GM21717 (cell line): ENCODE data around the gene WASF2.
"Not testable (repeated sequence)": the region's sequence is repeated elsewhere in the genome, so short reads cannot be mapped to it uniquely, and the experiment has no call there.

Experiments used
- ATAC-seq: cut with Tn5 transposase; IDR thresholded peaks from one replicate; pipeline ENCODE4 v1.9.1; 2021; ENCODE audit warnings: mild to moderate bottlenecking, moderate library complexity; ENCODE audit not compliant: unreplicated experiment

Gene WASF2

DNA sequence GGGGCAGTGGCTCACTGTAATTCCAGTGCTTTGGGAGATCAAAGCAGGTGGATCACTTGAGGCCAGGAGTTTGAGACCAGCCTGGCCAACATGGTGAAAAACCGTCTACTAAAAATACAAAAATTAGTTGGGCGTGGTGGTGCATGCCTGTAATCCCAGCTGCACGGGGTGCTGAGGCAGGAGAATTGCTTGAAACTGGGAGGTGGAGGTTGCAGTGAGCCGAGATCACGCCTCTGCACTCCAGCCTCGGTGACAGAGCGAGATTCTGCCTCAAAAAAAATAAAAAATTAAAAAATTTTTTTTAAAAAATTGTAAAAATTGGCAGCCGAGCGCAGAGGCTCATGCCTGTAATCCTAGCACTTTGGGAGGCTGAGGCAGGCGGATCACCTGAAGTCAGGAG is 31.4 kb downstream of the WASF2 start:
- not testable (repeated sequence) for ATAC-seq

DNA sequence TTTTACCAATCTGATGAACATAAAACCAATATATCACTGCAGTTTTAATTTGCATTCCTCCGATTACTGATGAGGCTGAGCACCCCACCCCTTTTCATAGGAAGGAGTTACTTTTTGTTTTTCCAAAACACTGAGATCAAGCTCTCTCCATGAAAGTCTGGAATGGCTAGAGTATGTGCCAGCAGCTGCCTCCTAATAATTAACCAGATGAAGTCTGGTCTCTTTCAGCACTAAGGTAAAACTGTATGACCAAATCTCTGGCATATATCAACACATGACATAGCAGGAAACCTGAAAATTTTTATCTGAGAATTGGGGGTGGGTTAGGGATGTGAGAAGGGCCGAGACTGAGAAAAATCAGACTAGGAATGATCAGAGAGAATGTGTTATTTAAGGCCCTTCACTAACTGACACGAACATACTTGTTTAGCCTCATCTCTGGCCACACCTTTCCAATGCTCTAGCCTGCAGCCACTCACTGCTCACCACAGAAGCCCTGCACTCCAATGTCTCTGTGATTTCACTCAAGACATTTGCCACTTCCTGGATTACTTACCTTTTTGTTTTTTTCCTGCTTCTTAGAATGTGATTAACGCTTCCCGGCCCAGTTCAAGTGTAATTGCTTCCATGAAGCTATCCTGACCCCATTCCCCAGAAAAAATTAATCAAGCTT is 34.7 kb downstream of the WASF2 start:
- ATAC-seq = no peak

- ATAC-seq = no peak
Measured at GRCh38 chr1:27454610-27455009, 35.4 kb downstream of the WASF2 start.

GRCh38 chr1:27451343-27451742 is 38.6 kb downstream of the WASF2 start:
- no peak for ATAC-seq

DNA sequence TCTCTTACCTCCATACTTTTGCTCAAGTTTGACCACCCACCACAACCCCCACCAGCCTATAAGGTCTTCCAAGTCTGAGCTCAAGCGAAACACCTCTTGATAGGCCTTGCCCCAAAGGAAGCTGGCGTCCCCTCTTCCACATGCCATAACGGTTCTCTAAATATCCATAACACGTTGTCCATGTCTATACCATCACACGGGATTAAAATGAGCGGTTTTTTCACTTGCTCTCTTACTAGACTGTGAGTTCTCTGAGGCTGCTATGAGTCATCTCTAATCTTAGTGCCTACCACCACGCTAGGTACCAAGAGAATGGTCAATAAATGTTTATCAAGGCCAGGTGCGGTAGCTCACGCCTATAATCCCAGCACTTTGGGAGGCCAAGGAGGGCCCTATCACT is 41.0 kb downstream of the WASF2 start:
- no peak for ATAC-seq

- no peak for ATAC-seq
Measured at GRCh38 chr1:27447883-27448282, 42.1 kb downstream of the WASF2 start.

DNA sequence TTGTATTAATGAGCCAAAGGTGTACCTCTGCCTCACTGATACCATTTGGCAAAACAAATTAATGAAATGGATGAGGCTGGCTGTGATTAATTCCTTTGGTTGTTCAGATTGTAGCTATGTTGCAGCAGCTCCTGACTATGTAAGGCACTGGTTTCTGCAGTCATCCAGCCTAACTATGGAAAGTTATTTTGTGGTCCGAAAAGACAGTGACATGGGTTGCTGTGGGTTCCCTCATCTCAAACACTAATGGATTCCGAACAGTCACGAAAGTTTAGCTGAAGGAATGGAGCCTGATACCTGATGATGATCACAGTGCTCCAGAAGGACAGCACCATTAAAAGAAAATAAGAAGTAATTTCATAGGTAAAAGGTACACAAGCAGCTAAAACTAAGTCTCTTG is 42.6 kb downstream of the WASF2 start:
- no peak for ATAC-seq

GRCh38 chr1:27446496-27447020 is 43.4 kb downstream of the WASF2 start:
- ATAC-seq = no peak

- ATAC-seq = no peak
Measured at GRCh38 chr1:27445177-27445936, 44.6 kb downstream of the WASF2 start.

- ATAC-seq = no peak
Measured at GRCh38 chr1:27444632-27445031, 45.3 kb downstream of the WASF2 start.

- ATAC-seq = no peak
Measured at GRCh38 chr1:27439150-27439549, 50.8 kb downstream of the WASF2 start.

DNA sequence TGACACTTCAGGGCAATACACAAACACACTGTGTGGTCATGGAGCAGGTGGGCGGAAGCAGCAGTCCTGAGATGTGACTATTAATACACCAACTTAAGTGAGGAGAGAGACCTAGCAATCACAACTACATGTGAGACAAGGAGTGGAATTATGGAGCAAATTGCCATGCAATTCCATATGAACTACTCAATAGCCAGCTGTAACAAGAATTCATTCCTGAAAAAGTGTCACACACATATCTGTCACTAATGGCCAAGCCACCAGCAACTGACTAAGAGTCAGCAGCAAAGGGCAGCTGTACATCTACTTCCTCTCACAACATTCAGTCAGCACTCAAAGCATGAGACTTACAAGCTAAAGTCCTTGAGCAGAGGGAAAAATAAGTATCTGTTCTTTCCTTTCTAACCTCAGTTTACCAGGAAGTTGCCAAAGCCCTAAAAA is 51.3 kb downstream of the WASF2 start:
- ATAC-seq = no peak

DNA sequence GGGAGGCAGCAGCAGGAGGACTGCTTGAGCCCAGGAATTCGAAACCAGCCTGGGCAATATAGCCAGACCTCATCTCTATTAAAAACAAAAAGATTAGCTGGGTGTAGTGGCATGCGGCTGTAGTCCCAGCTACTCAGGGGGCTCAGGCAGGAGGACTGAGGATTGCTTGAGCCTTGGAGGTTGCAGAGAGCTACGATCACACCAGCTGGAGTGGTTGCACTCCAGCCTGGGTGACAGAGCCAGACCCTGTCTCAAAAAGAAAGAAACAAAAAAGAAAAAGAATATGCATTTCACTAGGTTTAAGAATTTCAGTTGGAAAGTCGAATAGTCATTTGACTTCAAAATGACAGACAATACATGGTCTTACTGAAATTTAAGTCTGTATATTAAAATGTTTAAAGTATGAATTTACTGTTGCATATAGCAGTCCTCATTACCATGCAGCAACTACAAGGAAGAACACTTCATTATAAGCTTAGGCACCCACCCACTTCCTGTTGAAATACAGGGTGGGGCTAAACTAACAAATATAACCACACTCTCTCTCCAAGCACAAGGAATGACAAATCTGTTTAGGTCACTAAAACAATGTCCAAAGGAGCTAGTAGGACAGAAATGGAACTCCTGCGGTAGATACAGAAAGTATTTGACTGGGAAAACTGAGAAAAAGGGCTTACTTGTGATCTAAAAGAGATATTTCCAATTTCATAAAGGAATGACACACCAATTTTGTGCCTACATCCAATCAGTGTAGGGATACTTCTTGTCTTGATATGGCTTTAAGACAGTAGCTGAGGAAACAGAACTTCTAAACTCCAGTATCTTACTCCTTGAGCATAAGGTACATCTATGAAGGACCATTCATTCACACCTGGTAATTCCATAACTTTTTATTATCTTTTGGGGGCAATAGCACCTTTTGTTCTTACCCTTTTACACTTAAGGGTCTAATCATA is 53.5 kb downstream of the WASF2 start:
- ATAC-seq = no peak

DNA sequence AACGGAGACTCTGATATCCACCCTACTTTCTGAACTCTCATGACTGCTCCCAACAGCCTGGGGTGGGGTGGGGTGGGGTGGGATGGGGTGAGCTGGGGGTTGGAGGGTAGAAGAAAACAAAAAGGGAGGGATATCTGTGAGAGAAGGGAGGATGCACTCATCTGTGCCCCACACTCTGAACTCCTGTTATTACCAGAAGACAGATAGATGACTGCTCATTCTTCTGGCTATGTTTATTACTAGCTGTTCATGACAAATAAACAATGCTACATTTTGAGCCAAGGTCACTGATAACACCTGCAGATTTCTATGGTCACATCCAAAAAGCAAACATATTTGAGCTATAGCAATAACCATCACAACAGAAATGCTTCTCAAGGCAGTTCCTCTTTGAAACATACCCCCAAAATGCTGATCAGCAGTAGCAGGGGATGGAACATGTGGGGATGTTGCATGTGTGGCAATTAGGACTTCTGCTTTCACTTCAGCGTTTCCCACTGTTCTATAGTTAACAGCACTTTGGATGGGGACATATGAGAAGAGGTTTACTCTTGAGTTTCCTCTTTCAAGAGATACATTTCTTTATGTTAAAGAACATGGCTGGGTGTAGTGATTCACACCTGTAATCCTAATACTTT is 54.3 kb downstream of the WASF2 start:
- no peak for ATAC-seq

GRCh38 chr1:27433706-27434105 is 56.3 kb downstream of the WASF2 start:
- ATAC-seq = no peak

DNA sequence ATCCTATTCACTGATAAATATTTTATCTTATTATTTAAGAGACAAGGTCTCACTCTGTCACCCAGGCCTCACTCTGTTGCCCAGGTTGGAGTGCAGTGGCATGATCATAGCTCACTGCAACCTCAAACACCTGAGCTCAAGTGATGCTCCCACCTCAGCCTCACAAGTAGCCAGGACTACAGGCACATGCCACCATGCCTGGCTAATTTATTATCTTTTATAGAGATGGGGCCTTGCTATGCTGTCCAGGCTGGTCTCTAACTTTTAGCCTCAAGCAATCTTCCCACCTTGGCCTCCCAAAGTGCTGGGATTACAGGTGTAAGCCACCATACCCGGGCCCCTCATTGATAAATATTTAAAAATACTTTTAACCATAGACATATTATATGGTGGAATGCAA is 57.2 kb downstream of the WASF2 start:
- not testable (repeated sequence) for ATAC-seq

DNA sequence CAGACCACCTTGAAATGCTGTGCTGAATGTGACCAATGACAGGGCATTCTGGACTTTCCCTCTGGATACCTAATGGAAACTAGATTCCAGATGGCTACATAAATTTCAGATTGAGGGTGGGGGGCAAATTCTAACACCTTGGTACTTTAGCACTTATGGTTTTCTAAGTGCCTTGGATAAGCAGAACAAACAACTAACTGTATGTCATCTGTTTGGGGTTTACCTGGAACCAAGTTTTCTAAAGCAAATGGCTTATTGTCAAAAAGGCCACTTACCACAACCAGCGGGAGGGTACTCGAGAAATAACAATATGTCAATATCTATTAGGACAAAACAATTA is 58.4 kb downstream of the WASF2 start:
- no peak for ATAC-seq

DNA sequence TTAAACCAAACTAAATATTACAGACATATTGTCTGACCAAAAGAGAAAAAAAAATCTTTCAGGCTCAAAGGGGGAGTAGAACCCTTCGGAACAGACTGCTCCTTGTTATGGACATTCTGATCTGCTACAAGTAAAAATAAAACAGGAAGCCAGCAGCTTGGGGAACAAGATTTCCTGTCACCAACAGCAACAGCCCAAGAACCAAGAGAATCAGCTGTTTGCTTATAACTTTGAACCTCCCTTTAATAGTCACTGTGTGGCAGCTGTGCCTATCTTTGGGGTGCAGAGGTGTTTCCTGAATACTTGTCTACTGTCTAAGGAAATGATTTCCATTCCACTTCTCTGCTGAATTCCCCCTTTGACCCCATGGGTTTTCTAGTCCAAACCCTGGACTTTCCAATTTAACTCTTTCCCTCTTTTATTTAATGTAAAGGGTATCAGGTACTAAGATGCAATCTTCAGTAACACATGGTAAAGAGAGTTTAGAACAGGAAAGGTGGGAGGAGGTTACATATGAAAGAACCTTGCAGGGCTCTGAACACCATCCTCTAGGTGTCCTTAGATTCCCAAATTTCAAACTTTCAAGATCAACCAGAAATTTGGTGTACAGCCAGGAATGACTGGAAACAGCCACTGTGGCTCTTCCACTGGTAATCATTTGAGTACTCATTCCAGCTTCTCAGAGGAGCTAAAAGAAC is 58.9 kb downstream of the WASF2 start:
- no peak for ATAC-seq

DNA sequence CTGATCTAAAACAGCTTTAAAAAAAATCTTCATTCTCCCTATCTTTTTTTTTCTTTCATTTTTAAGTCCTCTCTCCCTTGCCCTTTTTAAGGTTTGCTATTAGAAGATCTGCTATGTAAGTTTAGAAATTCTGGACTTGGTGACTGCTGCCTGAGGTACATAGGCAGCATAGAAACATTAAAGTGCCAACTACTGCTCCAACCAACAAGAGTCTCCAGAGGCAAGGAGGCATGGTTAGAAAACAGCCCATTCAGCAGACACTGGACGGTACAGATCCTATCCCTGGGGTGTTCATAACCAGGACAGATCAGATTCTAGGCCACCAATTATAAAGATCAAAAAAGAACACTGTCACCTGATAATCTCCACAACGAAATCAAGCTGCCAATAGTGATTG is 60.9 kb downstream of the WASF2 start:
- no peak for ATAC-seq

- ATAC-seq = no peak
Measured at GRCh38 chr1:27428316-27429028, 61.5 kb downstream of the WASF2 start.
